Kidney epithelial cell (primary cell): ENCODE measurements around the gene CDKAL1. TPM values are rescaled to one million over a fixed set of nuclear protein-coding genes. Genes with fewer than 3 reads are reported as not detected.
A peak's percentile ranks its signal among the peaks of the same experiment; 100 is the strongest.

ENCODE experiments used
- DNase-seq: peaks from one replicate; pipeline ENCODE4 v3.0.0-alpha.2; 2010; ENCODE audit warnings: low read depth
- H3K27me3 ChIP-seq: 2 replicates; pipeline ENCODE4 v1.6.0; 2011; ENCODE audit warnings: low read length; ENCODE audit not compliant: control insufficient read depth, insufficient read depth
- H3K36me3 ChIP-seq: 2 replicates; pipeline ENCODE4 v1.5.1; 2011; ENCODE audit warnings: low read length; ENCODE audit not compliant: control insufficient read depth, insufficient read depth
- H3K4me3 ChIP-seq: 2 replicates; pipeline ENCODE4 v1.5.1; 2011; ENCODE audit warnings: low read depth, mild to moderate bottlenecking, control low read depth, low read length
- CTCF ChIP-seq: IDR thresholded peaks from 2 replicates; pipeline ENCODE4 v1.5.1; 2011; ENCODE audit warnings: mild to moderate bottlenecking, moderate library complexity, low read length, control low read depth, inconsistent platforms; ENCODE audit not compliant: insufficient read depth, poor library complexity, severe bottlenecking
- total RNA-seq: library from RNA; depleted of rRNA; stranded (reverse); fragments of >200 nt; gene quantifications from 2 replicates; pipeline ENCODE4 v1.2.3, GENCODE V29; 2015

The CDKAL1 gene
- total RNA-seq, 1 donor from 2014 or later: 15.0 TPM

DNA sequence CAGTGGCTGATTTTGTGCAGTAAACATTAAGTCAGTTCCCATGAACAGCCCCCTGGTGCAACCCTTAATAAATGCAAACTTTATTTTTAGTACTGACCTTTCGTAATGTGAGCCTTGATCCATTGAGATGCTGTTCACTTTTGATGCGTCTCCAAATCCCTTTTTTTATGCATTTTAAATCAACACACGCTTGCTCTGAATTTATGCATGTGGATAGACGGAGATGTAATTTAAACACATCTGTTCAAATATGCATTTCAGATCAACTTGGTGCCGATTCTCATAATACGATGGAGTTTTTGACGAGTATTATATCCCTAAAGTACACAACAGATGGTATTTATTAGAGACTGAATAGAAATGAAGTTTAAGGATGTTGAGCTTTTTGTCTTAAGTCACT lies 505.7 kb downstream of the CDKAL1 start:
- Histone ChIP-seq H3K36me3 (no peaks in the 10 kb centered on the region), H3K4me3 (no peak overlapping the region), H3K27me3 (no peaks in the 10 kb centered on the region)
- no peak for DNase-seq
- no peak for TF ChIP-seq CTCF

GRCh38 chr6:21045135-21045700 lies 511.0 kb downstream of the CDKAL1 start:
- TF ChIP-seq CTCF: no peak
- H3K4me3 ChIP-seq: no peak overlapping the region
- H3K36me3 ChIP-seq: no peaks in the 10 kb centered on the region
- no peaks in the 10 kb centered on the region for H3K27me3 ChIP-seq
- peak; percentile 95 for DNase-seq

DNA sequence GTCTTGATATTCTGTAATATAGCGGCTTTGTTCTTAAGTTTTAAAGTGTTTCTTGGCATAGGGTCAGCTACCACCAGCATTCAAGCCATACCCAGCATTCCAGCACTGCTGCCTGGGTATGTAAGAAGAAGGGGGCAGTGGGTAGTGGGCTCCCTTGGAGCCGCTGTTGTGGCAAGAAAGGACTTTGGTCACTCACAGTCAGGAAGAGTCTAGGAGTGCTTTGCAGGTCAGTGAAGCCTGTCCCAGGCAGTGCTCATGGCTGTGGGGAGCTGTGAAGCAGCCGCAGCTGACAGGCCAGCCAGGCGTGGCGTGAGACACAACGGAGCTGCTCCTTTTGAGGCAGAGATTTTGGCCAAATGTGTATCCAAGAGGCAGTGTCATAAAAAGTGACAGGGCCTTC lies 512.0 kb downstream of the CDKAL1 start:
- Histone ChIP-seq H3K4me3 (no peak overlapping the region), H3K36me3 (no peaks in the 10 kb centered on the region), H3K27me3 (no peaks in the 10 kb centered on the region)
- TF ChIP-seq CTCF: no peak
- peak; percentile 65 for DNase-seq

GRCh38 chr6:21048047-21048446 lies 513.8 kb downstream of the CDKAL1 start:
- H3K27me3 ChIP-seq: no peaks in the 10 kb centered on the region
- TF ChIP-seq CTCF: no peak
- no peak overlapping the region for H3K4me3 ChIP-seq
- no peaks in the 10 kb centered on the region for H3K36me3 ChIP-seq
- no peak for DNase-seq

DNA sequence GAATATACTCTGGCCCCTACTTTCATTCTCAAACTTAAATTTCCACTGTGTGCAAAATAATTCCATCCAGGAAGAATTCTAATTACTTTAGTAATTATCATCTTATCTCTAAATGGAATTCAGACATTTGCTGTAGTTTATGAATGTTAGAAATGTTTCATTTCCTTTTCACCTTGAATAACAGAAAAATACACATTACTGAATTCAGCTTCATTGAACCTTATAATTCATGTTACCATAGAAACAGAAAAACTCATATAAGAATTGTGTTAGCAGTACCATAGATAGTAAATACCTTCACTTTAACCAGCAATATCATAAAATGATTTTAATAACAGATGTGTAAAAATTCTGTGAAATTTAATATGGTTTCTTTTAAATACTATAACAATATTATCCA lies 514.9 kb downstream of the CDKAL1 start:
- no peaks in the 10 kb centered on the region for H3K36me3 ChIP-seq
- no peak for TF ChIP-seq CTCF
- no peak for DNase-seq
- H3K4me3 ChIP-seq: no peak overlapping the region
- no peaks in the 10 kb centered on the region for H3K27me3 ChIP-seq

DNA sequence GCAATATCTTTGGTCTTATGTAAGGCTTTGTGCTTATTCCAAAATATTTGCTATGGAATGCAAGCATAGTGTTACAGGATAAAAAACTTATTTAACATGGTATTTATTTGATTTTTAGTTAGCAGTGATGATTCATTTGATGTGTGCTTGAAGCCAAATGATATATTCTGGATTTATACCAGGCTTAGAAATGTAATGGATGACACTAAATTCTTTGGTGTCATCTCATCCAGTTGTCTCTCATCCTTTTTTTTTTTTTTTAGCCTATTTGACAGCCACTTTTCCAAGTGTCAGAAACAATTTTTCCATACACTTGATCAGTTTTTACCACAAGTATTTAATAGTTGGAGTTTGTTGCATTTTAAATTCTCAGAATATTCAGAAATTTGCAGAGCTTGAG lies 515.3 kb downstream of the CDKAL1 start:
- Histone ChIP-seq H3K27me3 (no peaks in the 10 kb centered on the region), H3K4me3 (no peak overlapping the region), H3K36me3 (no peaks in the 10 kb centered on the region)
- no peak for TF ChIP-seq CTCF
- no peak for DNase-seq
